ENCODE data around the gene XYLT1.

- TF ChIP-seq CTCF (IDR thresholded peaks at IDR 0.05) (no peak), POLR2A (IDR thresholded peaks at IDR 0.05) (no peak)
These were observed 398.7 kb downstream of the XYLT1 start for GRCh38 chr16:17072104-17072503.

Data from esophagus squamous epithelium (tissue), 4 donors.